ENCODE results near the gene LHPP. TPM values are rescaled to one million over a fixed set of nuclear protein-coding genes. Genes with fewer than 3 reads are reported as not detected.

LHPP gene
- total and polyA plus RNA-seq, 2 experiments from 2014 or later, result 27.4 to 40.2 TPM

- H3K36me3 Mint-ChIP-seq (ENCODE audit: low read depth), result peaks cover 8% of the 10 kb centered on the region
- no peak overlapping the region for H3K4me3 Mint-ChIP-seq
- Histone ChIP-seq H4K20me1 (replicated peaks; ENCODE audit: insufficient read depth) (no peaks in the 10 kb centered on the region), H3K79me2 (replicated peaks; ENCODE audit: insufficient read depth) (peaks cover 28% of the 10 kb centered on the region), H3K27me3 (ENCODE audit: insufficient read depth) (no peaks in the 10 kb centered on the region), H2AFZ (no peak overlapping the region), H3F3A (replicated peaks; ENCODE audit: low read depth) (peaks cover 24% of the 10 kb centered on the region), H3K4me2 (peak overlapping the region; percentile 43; the same call in 1 of the 2 replicates), H3K4me3 (no peak overlapping the region; the same call in 1 of the 2 replicates), H3K9me2 (ENCODE audit: insufficient read depth) (no peaks in the 10 kb centered on the region), H3K36me3 (ENCODE audit: insufficient read depth) (no peaks in the 10 kb centered on the region), H3K27ac (ENCODE audit: low read depth) (peak overlapping the region; percentile 89; the same call in 1 of the 2 replicates), H3K4me1 (ENCODE audit: insufficient read depth) (peaks cover 72% of the 10 kb centered on the region)
- peaks cover 70% of the 10 kb centered on the region for H3K4me1 Mint-ChIP-seq
- H3K27ac Mint-ChIP-seq, result no peak overlapping the region
- ATAC-seq (no peak), DNase-seq (ENCODE audit: low spot score) (no peak)
- no peak for TF ChIP-seq EZH2phosphoT487 (IDR thresholded peaks at IDR 0.05; ENCODE audit: unreplicated experiment)
- TF ChIP-seq, protein P1, sequence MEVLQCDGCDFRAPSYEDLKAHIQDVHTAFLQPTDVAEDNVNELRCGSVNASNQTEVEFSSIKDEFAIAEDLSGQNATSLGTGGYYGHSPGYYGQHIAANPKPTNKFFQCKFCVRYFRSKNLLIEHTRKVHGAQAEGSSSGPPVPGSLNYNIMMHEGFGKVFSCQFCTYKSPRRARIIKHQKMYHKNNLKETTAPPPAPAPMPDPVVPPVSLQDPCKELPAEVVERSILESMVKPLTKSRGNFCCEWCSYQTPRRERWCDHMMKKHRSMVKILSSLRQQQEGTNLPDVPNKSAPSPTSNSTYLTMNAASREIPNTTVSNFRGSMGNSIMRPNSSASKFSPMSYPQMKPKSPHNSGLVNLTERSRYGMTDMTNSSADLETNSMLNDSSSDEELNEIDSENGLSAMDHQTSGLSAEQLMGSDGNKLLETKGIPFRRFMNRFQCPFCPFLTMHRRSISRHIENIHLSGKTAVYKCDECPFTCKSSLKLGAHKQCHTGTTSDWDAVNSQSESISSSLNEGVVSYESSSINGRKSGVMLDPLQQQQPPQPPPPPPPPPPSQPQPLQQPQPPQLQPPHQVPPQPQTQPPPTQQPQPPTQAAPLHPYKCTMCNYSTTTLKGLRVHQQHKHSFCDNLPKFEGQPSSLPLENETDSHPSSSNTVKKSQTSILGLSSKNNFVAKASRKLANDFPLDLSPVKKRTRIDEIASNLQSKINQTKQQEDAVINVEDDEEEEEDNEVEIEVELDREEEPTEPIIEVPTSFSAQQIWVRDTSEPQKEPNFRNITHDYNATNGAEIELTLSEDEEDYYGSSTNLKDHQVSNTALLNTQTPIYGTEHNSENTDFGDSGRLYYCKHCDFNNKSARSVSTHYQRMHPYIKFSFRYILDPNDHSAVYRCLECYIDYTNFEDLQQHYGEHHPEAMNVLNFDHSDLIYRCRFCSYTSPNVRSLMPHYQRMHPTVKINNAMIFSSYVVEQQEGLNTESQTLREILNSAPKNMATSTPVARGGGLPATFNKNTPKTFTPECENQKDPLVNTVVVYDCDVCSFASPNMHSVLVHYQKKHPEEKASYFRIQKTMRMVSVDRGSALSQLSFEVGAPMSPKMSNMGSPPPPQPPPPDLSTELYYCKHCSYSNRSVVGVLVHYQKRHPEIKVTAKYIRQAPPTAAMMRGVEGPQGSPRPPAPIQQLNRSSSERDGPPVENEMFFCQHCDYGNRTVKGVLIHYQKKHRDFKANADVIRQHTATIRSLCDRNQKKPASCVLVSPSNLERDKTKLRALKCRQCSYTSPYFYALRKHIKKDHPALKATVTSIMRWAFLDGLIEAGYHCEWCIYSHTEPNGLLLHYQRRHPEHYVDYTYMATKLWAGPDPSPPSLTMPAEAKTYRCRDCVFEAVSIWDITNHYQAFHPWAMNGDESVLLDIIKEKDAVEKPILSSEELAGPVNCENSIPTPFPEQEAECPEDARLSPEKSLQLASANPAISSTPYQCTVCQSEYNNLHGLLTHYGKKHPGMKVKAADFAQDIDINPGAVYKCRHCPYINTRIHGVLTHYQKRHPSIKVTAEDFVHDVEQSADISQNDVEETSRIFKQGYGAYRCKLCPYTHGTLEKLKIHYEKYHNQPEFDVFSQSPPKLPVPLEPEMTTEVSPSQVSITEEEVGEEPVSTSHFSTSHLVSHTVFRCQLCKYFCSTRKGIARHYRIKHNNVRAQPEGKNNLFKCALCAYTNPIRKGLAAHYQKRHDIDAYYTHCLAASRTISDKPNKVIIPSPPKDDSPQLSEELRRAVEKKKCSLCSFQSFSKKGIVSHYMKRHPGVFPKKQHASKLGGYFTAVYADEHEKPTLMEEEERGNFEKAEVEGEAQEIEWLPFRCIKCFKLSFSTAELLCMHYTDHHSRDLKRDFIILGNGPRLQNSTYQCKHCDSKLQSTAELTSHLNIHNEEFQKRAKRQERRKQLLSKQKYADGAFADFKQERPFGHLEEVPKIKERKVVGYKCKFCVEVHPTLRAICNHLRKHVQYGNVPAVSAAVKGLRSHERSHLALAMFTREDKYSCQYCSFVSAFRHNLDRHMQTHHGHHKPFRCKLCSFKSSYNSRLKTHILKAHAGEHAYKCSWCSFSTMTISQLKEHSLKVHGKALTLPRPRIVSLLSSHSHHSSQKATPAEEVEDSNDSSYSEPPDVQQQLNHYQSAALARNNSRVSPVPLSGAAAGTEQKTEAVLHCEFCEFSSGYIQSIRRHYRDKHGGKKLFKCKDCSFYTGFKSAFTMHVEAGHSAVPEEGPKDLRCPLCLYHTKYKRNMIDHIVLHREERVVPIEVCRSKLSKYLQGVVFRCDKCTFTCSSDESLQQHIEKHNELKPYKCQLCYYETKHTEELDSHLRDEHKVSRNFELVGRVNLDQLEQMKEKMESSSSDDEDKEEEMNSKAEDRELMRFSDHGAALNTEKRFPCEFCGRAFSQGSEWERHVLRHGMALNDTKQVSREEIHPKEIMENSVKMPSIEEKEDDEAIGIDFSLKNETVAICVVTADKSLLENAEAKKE (CRISPR knock-in tag; IDR thresholded peaks at IDR 0.05), result no peak
- no peak for TF ChIP-seq POLR2AphosphoS5 (IDR thresholded peaks at IDR 0.05; ENCODE audit: low read depth)
- TF ChIP-seq ZNF331 (CRISPR knock-in tag; IDR thresholded peaks at IDR 0.05; ENCODE audit: low read depth), result no peak
- no peaks in the 10 kb centered on the region for H3K9me3 Mint-ChIP-seq
- H3K27me3 Mint-ChIP-seq (ENCODE audit: insufficient read depth, low read depth, poor library complexity), result peaks cover 24% of the 10 kb centered on the region
Observed at GRCh38 chr10:124468624-124469023, 7.0 kb downstream of the LHPP start.

GRCh38 chr10:124469956-124470484 is 8.4 kb downstream of the LHPP start:
- Histone ChIP-seq H3K4me1 (ENCODE audit: insufficient read depth) (peaks cover 62% of the 10 kb centered on the region), H4K20me1 (replicated peaks; ENCODE audit: insufficient read depth) (no peaks in the 10 kb centered on the region), H2AFZ (no peak overlapping the region), H3K36me3 (ENCODE audit: insufficient read depth) (no peaks in the 10 kb centered on the region), H3K27me3 (ENCODE audit: insufficient read depth) (no peaks in the 10 kb centered on the region), H3K79me2 (replicated peaks; ENCODE audit: insufficient read depth) (peaks cover 28% of the 10 kb centered on the region), H3F3A (replicated peaks; ENCODE audit: low read depth) (peaks cover 19% of the 10 kb centered on the region), H3K9me2 (ENCODE audit: insufficient read depth) (no peaks in the 10 kb centered on the region), H3K4me3 (peak overlapping the region; percentile 38), H3K27ac (ENCODE audit: low read depth) (peak overlapping the region; percentile 95), H3K4me2 (peak overlapping the region; percentile 69)
- no peaks in the 10 kb centered on the region; the same call in 2 of the 3 replicates for H3K36me3 Mint-ChIP-seq (ENCODE audit: low read depth)
- peak overlapping the region; percentile 44 for H3K4me3 Mint-ChIP-seq
- peak overlapping the region; percentile 93 for H3K27ac Mint-ChIP-seq
- no peaks in the 10 kb centered on the region for H3K9me3 Mint-ChIP-seq
- ATAC-seq (peak; percentile 89), DNase-seq (ENCODE audit: low spot score) (peak; percentile 86)
- H3K4me1 Mint-ChIP-seq, result peaks cover 65% of the 10 kb centered on the region
- peaks cover 17% of the 10 kb centered on the region for H3K27me3 Mint-ChIP-seq (ENCODE audit: insufficient read depth, low read depth, poor library complexity)
- TF ChIP-seq JUNB (IDR thresholded peaks at IDR 0.05; ENCODE audit: unreplicated experiment) (no peak), EZH2phosphoT487 (IDR thresholded peaks at IDR 0.05; ENCODE audit: unreplicated experiment) (no peak), NANOG (IDR thresholded peaks at IDR 0.05; ENCODE audit: borderline replicate concordance) (peak; percentile 82), REST (IDR thresholded peaks at IDR 0.05; ENCODE audit: unreplicated experiment) (peak; percentile 6), POLR2AphosphoS5 (IDR thresholded peaks at IDR 0.05; ENCODE audit: low read depth) (peak; percentile 54), CTCF (conservative IDR thresholded peaks at IDR 0.05; ENCODE audit: low read depth in 2 of 2) (no peak), STAT1 (IDR thresholded peaks at IDR 0.05; ENCODE audit: unreplicated experiment) (no peak), ZNF114 (CRISPR knock-in tag; IDR thresholded peaks at IDR 0.05) (peak; percentile 53; the same call in 1 of the 2 replicates), ZNF331 (CRISPR knock-in tag; IDR thresholded peaks at IDR 0.05; ENCODE audit: low read depth) (no peak)

Measured in GM23338 (cell line).